Measurements from ENCODE around the gene LSAMP. TPM values are rescaled to one million over a fixed set of nuclear protein-coding genes. Genes with fewer than 3 reads are reported as not detected.

The LSAMP gene
- total RNA-seq, 1 experiment from 2014 or later: not detected

- intact Hi-C loops (cut with micrococcal nuclease; ENCODE audit: unreplicated experiment): no loop called here
- Histone ChIP-seq H3K4me2 (no peak overlapping the region), H4K20me1 (ENCODE audit: insufficient read depth) (no peaks in the 10 kb centered on the region), H3K4me3 (no peak overlapping the region), H3K36me3 (ENCODE audit: low read depth) (no peaks in the 10 kb centered on the region), H3F3A (ENCODE audit: insufficient read depth, low read depth) (no peaks in the 10 kb centered on the region), H3K9me3 (ENCODE audit: insufficient read depth, low read depth) (no peaks in the 10 kb centered on the region), H3K9me2 (ENCODE audit: insufficient read depth) (no peaks in the 10 kb centered on the region), H3K27me3 (ENCODE audit: insufficient read depth, low read depth) (no peaks in the 10 kb centered on the region), H3K27ac (no peak overlapping the region), H3K79me2 (ENCODE audit: low read depth) (no peaks in the 10 kb centered on the region), H3K4me1 (replicated peaks; ENCODE audit: insufficient read depth) (no peaks in the 10 kb centered on the region), H2AFZ (no peak overlapping the region)
- BruUV-seq (replicated peaks): no TSS peak
- no peak for DNase-seq
- CTCF ChIA-PET: no interaction called here
- POLR2A ChIA-PET (ENCODE audit: unreplicated experiment): no interaction called here
- no peak for TF ChIP-seq CTCF (conservative IDR thresholded peaks at IDR 0.05)
- TF ChIP-seq EZH2 (IDR thresholded peaks at IDR 0.05; ENCODE audit: low read depth): no peak
These were observed 409.9 kb downstream of the LSAMP start for GRCh38 chr3:116035429-116035828.

- no peak overlapping the region for H3K27ac ChIP-seq
- H3K4me2 ChIP-seq: no peak overlapping the region
- ChIA-PET CTCF (no interaction called here), POLR2A (ENCODE audit: unreplicated experiment) (no interaction called here)
- H3K4me1 ChIP-seq (replicated peaks; ENCODE audit: insufficient read depth): no peaks in the 10 kb centered on the region
- no peaks in the 10 kb centered on the region for H3K9me3 ChIP-seq (ENCODE audit: insufficient read depth, low read depth)
- TF ChIP-seq EZH2 (IDR thresholded peaks at IDR 0.05; ENCODE audit: low read depth) (no peak), CTCF (conservative IDR thresholded peaks at IDR 0.05) (no peak)
- no peaks in the 10 kb centered on the region for H3K79me2 ChIP-seq (ENCODE audit: low read depth)
- H3K4me3 ChIP-seq: no peak overlapping the region
- no peaks in the 10 kb centered on the region for H4K20me1 ChIP-seq (ENCODE audit: insufficient read depth)
- no peaks in the 10 kb centered on the region for H3F3A ChIP-seq (ENCODE audit: insufficient read depth, low read depth)
- H2AFZ ChIP-seq: no peak overlapping the region
- no TSS peak for BruUV-seq (replicated peaks)
- H3K36me3 ChIP-seq (ENCODE audit: low read depth): no peaks in the 10 kb centered on the region
- no peak for DNase-seq
- intact Hi-C loops (cut with micrococcal nuclease; ENCODE audit: unreplicated experiment): no loop called here
- H3K27me3 ChIP-seq (ENCODE audit: insufficient read depth, low read depth): no peaks in the 10 kb centered on the region
- no peaks in the 10 kb centered on the region for H3K9me2 ChIP-seq (ENCODE audit: insufficient read depth)
These were observed 410.5 kb downstream of the LSAMP start for GRCh38 chr3:116034794-116035193.

GRCh38 chr3:116034086-116034485 lies 411.2 kb downstream of the LSAMP start:
- Histone ChIP-seq H3F3A (ENCODE audit: insufficient read depth, low read depth) (no peaks in the 10 kb centered on the region), H3K4me3 (no peak overlapping the region), H3K79me2 (ENCODE audit: low read depth) (no peaks in the 10 kb centered on the region), H3K27me3 (ENCODE audit: insufficient read depth, low read depth) (no peaks in the 10 kb centered on the region), H3K9me2 (ENCODE audit: insufficient read depth) (no peaks in the 10 kb centered on the region), H3K4me2 (no peak overlapping the region), H3K36me3 (ENCODE audit: low read depth) (no peaks in the 10 kb centered on the region), H3K9me3 (ENCODE audit: insufficient read depth, low read depth) (no peaks in the 10 kb centered on the region), H3K4me1 (replicated peaks; ENCODE audit: insufficient read depth) (no peaks in the 10 kb centered on the region), H3K27ac (no peak overlapping the region), H2AFZ (no peak overlapping the region), H4K20me1 (ENCODE audit: insufficient read depth) (no peaks in the 10 kb centered on the region)
- DNase-seq: no peak
- TF ChIP-seq EZH2 (IDR thresholded peaks at IDR 0.05; ENCODE audit: low read depth) (no peak), CTCF (conservative IDR thresholded peaks at IDR 0.05) (no peak)
- ChIA-PET POLR2A (ENCODE audit: unreplicated experiment) (no interaction called here), CTCF (no interaction called here)
- no TSS peak for BruUV-seq (replicated peaks)
- intact Hi-C loops (cut with micrococcal nuclease; ENCODE audit: unreplicated experiment): no loop called here

All from PC-9 (cell line).